Germinal center (tissue), 1 donor: ENCODE results near the gene HKDC1.
"Not testable (repeated sequence)": the region's sequence is repeated elsewhere in the genome, so short reads cannot be mapped to it uniquely, and the experiment has no call there.

Experiments used
- DNase-seq: peaks from one replicate; pipeline ENCODE4 v3.0.0; 2012; ENCODE audit warnings: mixed read lengths, low spot score

HKDC1 gene

DNA sequence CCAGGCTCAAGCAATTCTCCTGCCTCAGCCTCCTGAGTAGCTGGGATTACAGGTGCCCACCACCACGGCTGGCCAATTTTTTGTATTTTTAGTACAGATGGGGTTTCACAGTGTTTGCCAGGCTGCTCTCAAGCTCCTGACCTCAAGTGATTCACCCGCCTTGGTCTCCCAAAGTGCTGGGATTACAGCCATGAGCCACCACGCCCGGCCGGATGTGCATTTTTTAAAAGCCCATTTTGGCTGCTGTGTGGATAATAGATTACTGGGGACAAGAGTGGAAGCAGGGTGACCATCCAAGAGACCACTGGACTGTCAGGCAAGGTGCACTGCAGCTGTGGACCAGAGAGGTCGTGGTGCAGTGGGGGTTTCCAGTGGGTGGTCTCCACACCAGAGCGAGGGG lies 21.4 kb downstream of the HKDC1 start:
- no peak for DNase-seq

DNA sequence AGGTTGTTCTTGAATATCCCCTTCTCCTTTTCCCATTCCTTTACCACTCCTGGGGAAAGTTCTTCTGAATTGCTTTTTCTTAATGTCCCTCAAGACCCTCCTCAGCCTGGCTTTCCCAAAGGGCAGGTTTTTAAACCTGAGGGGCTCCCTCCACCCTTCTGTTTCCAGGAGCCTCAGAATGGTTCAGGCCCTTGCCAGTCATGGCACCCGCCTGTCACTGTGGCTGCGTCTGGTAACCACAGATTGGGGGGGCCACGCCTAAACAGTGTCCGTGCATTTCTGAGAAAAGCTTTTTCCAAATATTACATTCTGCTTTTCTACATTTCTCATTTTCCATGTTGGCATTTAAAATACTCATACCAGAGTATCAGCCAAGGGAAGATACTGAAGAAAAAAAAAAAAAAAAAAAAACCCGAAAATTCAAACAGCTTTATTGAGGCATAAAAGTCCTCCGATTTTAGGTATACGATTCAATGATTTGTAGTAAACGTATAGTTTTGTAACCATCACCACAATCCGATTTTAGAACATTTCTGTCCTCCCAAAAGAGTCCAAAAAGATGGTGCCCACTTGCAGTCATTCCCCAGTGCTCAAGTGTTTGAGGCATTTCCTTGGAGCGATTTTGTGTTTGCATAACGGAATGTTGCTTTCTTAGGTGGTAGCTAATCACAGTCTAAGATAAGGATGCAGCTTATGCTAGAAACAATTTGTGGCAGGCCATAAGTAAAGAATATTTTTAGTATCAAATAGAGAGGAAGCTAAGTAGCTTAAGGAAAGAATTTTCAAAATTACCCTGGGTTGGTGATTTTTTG lies 22.1 kb downstream of the HKDC1 start:
- no peak for DNase-seq

DNA sequence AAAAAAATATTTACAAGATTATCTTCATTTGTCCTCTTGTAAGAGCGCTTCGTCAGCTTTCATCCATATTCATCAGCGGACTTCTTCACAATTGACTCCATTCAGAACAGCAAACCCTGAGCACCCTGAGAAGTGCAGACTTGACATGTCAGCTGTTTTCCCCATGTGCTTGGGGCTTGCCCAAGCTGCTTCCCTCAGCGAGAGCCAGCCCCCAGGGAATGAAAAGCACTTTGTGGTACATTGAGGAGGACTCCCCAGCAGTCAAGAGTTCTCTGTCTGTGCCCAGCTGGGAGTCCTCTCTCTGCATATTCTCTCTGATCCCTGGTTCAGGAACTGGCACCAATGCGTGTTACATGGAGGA lies 22.7 kb downstream of the HKDC1 start:
- no peak for DNase-seq

DNA sequence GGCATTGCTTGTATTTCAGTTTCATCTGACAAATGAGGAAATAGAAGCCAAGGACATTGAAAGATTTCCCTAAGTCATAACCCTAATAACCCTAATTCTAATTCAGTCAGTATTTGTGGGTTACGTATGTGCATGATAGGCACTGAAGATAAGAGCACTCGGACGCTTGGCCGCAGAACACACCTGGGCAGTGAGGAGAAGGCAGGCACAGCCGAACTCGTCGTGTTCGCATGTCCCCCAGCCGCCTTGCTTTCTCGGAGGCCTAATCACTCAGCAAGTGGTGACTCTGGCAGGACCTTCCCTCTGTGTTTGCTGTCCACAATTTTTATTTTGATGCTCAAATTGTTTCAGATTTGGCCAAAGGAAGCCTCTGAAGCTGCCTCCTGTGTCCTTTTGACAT lies 23.7 kb downstream of the HKDC1 start:
- no peak for DNase-seq

DNA sequence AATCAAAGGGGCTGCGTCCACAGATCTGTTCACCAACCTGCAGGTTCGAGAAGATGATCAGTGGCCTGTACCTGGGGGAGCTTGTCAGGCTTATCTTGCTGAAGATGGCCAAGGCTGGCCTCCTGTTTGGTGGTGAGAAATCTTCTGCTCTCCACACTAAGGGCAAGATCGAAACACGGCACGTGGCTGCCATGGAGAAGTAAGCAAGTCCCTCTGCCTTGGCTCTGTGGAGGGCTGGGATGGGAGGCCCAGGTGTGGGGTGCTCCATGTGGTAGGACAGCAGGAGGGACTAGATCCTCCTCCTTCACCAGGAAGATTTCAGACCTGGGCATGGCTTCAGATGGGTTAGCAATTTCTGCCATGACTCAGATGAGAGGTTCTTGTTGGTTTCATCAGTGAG lies 25.9 kb downstream of the HKDC1 start:
- DNase-seq = no peak

DNA sequence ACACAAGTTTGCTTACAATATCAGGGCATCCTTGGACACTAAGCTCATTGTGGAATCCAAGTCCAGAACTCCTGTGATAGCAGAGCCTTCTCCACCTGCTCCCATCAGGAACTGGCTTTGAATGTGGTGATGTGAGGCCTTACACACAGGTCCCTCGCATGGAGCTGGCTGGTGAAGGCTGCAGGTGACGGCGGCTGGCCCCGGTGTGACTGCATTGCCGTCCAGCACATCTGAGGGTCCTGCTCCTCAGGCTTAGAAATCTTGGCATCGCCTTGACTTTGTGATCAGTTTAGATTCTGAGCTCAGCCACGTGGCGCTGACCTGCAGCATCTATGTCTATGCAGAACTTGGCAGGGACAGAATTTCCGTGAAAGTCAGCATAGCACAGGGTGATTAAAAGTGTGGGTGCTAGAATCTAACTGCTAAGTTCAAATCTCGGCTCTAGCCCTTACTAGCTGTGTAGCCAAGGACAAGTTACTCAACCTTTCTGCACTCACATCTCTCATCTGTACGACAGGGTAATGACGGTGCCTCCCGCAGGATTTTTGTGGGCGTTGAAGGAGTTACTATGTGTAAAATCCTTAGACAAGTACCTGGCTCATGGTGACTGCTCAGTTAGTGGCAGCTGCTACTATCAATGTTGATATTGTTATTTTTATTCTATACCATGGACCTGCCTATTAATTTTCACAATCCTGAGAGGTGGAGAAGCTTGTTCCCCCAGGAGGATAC lies 26.6 kb downstream of the HKDC1 start:
- DNase-seq = no peak

DNA sequence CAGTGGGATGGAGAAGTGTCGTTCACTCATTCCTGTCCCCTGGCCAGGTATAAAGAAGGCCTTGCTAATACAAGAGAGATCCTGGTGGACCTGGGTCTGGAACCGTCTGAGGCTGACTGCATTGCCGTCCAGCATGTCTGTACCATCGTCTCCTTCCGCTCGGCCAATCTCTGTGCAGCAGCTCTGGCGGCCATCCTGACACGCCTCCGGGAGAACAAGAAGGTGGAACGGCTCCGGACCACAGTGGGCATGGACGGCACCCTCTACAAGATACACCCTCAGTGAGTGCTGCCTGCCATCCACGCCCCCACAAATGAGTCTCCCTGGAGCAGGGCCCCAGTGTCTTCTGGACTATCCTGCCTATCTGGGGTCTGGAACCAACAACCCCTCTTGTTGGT lies 27.2 kb downstream of the HKDC1 start:
- no peak for DNase-seq

DNA sequence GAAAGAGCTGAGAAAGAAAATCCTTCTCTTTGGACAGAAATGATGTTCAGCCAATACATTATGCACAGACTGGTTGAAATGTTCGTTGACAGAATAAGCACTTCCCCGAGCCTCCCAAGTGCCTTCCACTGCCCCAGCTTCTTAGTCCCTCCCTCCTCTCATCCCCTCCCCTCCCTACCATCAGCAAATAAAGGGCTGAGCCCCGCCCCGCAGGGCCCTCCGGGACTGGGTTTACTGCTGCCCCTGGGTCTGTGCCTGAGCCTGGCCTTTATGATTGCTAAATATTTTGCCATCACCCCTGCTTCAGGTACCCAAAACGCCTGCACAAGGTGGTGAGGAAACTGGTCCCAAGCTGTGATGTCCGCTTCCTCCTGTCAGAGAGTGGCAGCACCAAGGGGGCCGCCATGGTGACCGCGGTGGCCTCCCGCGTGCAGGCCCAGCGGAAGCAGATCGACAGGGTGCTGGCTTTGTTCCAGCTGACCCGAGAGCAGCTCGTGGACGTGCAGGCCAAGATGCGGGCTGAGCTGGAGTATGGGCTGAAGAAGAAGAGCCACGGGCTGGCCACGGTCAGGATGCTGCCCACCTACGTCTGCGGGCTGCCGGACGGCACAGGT lies 28.1 kb downstream of the HKDC1 start:
- DNase-seq = no peak

DNA sequence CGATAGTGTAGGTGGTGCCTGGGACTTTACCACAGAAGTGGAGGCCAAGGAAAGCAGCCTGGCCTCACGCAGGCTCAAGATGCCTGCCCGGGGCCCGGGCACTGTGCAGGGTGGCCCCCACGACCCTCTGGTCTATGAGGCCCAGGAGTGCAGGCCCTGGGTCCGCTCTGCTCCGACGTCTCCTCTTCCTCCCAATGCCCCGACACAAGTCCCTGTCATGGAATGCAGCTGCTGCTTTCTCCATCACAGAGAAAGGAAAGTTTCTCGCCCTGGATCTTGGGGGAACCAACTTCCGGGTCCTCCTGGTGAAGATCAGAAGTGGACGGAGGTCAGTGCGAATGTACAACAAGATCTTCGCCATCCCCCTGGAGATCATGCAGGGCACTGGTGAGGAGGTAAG lies 29.9 kb downstream of the HKDC1 start:
- DNase-seq = no peak

DNA sequence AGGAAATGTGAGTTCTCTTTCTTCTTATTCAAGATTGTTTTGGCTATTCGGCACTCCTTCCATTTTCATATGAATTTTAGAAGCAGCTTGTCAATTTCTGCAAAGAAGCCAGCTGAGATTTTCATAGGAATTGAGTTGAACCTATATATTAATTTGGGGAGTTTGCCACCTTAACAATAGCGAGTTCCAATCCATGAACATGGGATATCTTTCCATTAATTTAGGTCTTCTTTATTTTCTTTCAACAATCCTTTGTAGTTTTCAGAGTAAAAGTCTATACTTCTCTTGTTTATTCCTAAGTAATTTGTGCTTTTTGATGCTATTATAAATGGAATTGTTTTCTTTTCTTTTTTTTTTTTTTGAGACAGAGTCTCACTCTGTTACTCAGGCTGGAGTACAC lies 31.3 kb downstream of the HKDC1 start:
- DNase-seq = not testable (repeated sequence)

DNA sequence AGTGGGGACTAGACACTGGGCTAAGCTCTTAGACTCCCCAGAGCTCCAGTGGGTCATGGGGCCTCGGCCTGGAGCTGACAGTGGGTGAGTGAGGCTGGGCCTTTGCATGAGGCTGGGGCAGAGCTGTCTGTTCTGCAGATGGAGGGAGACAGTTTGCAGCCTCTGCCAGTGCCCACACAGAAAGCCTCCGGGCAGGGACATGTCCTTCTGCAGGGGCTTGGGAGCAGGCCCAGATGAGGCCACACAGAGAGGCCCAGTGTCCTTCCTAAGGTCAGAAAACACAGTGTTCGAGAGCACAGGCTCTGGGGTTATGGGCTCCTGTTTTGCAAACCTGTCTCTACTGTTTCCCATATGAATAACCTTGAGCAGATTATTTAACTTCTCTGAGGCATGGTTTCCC lies 33.0 kb downstream of the HKDC1 start:
- no peak for DNase-seq

DNA sequence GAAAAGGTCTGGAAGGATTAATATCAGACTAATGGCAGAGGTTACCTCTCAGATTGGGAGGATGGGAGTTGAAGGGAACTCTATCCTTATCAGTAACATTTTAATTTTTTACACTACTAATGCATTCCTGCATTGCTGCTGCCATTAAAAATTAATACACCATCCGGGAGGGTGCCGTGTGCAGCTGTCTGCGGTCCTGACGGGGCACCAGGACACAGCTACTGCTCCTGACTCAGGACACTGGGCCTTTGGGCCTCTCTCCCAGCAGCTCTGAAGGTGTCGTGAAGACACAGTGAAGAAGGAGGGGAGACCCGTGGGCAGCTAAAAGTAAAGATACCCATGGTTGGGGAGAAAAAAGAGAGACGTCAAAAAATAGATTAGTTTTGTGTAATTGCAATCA lies 34.7 kb downstream of the HKDC1 start:
- DNase-seq = no peak

DNA sequence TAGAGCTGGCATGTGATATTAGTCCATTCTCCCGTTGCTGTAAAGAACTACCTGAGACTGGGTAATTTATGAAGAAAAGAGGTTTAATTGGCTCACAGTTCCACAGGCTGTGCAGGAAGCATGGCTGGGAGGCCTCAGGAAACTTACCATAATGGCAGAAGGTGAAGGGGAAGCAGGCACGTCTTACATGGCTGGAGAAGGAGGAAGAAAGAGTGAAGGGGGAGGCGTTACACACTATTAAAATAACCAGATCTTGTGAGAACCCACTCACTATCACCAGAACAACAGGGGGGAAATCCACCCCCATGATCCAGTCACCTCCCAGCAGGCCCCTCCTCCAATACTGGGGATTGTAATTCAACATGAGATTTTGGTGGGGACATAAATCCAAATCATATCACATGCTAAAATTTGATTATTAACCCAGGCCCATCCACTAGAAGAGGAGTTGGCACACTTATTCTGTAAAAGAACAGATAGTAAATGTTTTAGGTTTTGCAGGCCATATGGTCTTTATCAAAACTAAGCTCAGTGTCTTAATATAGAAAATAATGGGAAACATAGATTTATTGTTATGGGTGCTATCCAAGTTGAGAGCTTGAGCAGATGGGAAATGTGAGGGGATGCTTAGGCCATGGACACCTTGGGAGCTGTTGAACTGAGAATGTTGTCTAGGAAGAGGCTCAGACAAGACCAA lies 39.6 kb downstream of the HKDC1 start:
- no peak for DNase-seq

DNA sequence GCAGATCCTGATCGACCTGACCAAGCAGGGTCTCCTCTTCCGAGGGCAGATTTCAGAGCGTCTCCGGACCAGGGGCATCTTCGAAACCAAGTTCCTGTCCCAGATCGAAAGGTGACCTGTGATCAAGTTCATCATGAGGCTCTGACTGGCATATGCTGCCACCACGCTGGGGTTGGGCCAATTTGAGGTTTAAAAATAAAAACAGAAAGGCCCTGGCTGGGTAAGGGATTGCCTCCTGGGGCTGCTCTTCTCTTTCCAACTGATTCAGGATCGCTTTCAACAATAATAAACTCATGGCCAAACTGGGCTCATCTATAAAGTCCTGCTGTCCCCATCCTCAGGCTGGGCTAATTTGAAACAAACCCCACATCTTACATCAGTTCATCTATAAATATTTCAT lies 41.1 kb downstream of the HKDC1 start:
- no peak for DNase-seq

DNA sequence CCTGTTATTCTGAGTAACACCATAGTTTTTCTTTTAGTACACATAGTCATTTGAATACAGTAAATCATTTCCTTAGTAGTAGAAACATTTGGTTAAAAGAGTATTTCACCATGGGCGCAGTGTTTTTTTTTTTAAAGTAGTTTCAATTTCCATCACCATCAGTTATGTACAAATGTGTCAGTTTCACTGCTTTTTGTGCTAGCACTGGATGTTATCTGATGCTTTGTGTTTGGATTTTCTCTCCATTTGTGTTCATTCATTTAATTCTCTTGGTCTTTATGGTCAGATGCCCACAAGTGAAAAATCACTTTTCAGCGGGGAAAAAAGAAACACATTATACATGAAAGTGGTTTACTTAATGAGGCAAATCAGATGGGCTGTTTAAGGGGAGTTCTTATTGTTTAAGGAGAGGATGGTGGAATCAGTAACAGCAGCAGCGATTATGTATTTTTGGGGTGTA lies 42.2 kb downstream of the HKDC1 start:
- no peak for DNase-seq

DNA sequence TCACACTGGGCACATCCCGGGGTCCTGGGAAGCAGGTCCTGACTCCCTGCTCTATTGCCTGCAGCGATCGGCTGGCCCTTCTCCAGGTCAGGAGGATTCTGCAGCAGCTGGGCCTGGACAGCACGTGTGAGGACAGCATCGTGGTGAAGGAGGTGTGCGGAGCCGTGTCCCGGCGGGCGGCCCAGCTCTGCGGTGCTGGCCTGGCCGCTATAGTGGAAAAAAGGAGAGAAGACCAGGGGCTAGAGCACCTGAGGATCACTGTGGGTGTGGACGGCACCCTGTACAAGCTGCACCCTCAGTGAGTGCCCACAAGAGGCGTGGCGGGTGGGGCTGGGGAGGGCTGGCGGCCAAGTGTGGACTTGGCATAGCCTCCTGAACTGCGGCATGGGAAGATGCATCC lies 45.4 kb downstream of the HKDC1 start:
- DNase-seq = no peak

DNA sequence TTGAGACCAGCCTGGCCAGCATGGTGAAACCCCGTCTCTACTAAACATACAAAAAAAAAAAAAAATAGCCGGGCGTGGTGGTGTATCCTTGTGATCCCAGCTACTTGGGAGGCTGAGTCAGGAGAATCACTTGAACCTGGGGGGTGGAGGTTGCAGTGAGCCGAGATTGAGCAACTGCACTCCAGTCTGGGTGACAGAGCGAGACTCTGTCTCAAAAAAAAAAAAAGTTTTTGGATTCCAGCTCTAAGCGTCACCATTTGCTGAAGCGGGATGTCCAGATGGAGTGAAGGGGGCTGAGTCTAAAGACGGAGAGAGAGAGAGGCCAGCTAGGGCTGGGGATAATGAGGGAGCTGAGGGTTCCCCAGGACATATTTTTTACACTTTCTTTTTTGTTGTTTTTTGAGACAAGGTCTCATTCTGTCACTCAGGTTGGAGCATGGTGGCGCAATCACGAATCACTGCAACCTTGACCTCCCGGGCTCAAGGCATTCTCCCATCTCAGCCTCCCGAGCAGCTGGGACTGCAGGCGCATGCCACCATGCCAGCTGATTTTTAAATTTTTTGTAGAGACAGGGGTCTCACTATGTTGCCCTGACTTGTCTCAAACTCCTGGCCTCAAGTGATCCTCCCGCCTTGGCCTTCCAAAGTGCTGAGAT lies 48.8 kb downstream of the HKDC1 start:
- no peak for DNase-seq

DNA sequence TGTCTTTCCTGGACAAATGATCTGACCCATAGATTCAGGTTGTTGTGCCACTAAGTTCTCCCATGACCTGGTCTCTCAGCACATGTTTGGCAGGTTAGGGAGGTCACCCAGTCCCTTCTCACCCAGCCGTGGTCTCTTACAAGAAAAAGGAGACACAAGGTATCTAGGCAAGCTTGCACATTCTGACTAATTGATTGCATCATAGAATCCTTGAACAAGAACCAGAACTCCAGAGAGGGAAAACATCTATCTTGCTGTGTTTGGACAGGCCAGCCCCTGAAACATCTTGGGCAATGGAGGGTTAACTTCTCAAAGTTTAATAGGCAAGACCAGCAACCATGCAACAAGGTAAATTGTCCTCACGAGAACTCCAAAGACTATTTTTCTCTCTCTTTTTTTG lies 49.6 kb downstream of the HKDC1 start:
- DNase-seq = no peak

DNA sequence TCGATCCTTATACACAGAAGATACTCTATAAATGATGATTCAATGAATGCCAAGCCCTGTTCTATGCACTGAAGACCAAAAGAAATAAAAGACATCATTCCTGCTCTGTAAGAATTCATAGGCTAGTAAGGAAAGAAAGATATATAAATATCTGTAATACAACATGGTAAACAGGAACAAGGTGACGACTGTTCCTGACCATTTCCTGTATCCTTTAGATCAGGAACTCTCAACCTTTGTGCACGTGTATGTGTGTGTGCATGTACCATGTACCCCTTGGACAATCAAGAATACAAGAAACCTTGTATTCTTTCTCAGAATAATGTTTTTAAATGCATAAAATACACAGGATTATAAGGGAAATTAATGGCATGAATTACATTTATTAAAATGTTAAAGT lies 50.9 kb downstream of the HKDC1 start:
- no peak for DNase-seq

DNA sequence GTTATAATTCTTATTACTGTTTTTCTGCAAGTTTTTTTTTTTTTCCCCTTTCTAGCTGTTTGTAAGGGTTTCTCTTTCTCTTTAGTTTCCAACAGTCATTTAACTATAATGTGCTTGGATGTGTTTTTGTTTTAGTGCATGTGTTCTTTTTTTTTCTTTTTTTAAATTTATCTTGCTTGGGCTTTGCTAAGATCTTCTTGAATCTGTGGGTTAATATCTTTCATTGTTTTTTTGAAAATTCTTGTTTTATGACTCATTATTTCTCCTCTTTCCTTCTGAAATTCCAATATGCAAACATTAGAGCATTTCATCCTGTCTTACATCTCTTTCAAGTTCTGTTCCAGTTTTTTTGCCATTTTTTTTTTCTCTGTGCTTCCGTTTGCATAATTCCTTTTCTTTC lies 52.5 kb downstream of the HKDC1 start:
- DNase-seq = no peak

DNA sequence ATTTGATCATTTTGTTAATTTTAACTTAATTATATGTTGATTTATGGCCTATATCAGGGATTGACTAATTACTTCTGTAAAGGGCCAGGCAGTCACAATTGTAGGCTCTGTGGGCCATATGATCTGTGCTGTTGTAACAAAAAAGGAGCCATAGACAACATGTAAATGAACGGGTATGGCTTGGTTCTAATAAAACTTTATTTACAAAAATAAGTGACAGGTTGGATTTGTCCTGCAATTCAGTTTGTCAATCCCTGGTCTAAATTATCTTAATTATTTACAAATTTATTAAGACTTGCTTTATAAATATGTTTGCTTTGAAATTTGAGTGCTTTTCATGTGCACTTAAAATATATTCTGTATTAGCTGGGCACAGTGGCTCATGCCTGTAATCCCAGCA lies 55.3 kb downstream of the HKDC1 start:
- DNase-seq = no peak

DNA sequence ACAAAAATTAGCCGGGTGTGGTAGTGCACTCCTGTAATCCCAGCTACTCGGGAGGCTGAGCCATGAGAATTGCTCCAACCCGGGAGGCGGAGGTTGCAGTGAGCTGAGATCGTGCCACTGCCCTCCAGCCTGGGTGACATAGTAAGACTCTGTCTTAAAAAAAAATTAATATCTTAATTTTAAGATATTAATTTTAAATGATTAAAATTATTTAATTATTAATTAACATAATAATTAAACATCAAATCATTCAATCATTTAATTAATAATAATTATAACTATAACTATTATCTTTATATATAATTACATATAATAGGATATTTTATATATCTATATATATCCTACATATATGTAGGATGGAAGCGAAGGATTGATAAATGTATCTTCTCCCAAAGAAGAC lies 56.4 kb downstream of the HKDC1 start:
- DNase-seq = no peak
